ENCODE measurements around the gene SLAMF9.

The SLAMF9 gene

DNA sequence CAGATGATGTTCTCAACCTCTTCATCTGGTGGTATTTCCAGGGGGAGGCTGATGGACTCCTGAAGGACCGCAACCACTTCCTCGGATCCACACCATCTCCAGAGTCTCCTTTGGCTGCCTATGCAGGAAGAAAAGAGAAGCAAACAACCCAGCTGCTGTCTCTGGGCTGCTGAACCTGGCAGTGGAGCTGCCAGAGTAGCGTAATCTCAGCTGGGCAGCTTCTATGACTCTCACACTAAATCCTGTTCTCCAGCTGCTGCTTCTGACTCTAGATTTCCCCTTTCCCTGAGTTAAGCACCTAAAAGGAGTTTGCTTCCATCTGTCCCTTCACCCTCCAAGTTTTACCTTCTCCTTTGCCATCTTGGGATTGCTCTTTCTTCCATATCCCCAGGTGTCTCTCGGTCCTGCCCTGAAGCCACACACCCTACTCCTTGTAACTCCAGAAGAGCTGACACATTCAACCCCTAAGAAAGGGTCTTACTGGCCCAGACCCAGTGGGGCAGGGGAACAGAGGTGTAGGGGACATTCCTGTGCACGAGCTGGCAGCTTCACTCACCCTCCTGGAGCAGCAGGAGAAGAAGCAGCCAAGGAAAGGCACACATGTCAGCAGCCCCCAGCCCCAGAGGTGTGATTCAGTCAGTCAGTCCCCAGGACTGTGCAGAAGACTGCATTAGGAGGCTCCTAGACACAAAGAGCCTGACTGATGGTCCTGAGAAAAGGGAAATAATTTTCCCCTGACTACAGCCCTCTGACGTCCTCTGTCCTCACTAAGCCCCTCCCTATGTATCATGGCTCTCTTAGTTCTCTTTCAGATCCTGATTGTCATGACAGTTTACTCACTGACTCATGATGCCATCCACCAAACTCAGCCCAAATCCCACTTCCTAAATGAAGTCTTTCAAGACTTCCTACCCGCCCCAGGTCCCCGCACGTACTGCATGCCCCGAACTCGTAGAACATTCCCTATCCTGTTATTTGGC is at the start of gene SLAMF9:
SLAMF9 (minus strand) TSS at position 702 of the 980 bp plus-strand sequence; CDS start at position 602, 100 bp downstream.
- in situ Hi-C loops (cut with MboI; ENCODE audit: low sequenced_read_pairs, unreplicated experiment) = no loop called here
- no peak for DNase-seq (ENCODE audit: low spot score)
- TF ChIP-seq, protein P1, sequence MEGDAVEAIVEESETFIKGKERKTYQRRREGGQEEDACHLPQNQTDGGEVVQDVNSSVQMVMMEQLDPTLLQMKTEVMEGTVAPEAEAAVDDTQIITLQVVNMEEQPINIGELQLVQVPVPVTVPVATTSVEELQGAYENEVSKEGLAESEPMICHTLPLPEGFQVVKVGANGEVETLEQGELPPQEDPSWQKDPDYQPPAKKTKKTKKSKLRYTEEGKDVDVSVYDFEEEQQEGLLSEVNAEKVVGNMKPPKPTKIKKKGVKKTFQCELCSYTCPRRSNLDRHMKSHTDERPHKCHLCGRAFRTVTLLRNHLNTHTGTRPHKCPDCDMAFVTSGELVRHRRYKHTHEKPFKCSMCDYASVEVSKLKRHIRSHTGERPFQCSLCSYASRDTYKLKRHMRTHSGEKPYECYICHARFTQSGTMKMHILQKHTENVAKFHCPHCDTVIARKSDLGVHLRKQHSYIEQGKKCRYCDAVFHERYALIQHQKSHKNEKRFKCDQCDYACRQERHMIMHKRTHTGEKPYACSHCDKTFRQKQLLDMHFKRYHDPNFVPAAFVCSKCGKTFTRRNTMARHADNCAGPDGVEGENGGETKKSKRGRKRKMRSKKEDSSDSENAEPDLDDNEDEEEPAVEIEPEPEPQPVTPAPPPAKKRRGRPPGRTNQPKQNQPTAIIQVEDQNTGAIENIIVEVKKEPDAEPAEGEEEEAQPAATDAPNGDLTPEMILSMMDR (IDR thresholded peaks at IDR 0.05; ENCODE audit: borderline replicate concordance, control extremely low read depth, extremely low read depth, insufficient read depth, missing control alignments) = no peak

DNA sequence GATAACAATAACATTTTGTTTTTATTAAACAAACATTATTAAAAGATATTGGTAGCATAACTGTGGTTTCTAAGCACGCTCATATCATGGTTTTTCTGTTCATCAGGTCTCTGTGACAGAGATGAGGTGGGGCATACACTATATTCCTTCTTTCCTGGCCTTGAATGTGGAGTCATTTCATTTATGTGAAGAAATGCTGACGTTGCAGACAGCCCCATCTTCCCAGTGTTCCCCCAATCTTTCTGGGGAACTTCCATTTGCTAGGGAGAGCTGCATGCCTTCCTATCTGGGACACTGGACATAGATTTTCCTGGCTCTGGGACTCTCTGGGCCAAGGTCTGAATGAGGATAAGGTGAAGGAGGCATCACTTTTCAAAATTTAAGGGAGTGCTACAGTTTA is 47.4 kb upstream of the SLAMF9 start:
- in situ Hi-C loops (cut with MboI; ENCODE audit: low sequenced_read_pairs, unreplicated experiment) = loop anchor here (10.0 to 25.0 kb wide), 2 partner anchors 67 to 214 kb away; partner anchors contain the start of gene DUSP23
- no peak for DNase-seq (ENCODE audit: low spot score)
- TF ChIP-seq, protein P1 (IDR thresholded peaks at IDR 0.05; ENCODE audit: borderline replicate concordance, control extremely low read depth, extremely low read depth, insufficient read depth, missing control alignments) = no peak

DNA sequence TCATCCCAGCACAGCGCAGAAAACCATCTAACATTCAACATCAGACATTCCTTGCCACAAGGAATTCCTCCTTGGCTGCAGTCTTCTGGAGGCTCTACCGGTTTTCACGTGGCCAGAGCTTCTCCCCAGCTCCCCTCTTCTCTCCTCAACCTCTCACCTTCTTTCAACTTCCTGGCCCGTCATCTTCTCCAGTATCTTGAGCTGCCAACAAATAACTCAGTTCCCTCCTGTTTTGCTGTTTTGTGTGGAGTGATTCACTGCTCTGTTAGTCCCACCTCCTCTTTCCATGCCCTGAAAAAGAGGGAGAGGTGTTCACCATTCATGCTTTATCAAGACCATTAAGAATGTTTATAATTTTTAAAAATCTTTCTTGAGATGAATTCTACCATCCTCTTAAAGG is 45.2 kb upstream of the SLAMF9 start:
- in situ Hi-C loops (cut with MboI; ENCODE audit: low sequenced_read_pairs, unreplicated experiment) = no loop called here
- DNase-seq (ENCODE audit: low spot score) = no peak
- TF ChIP-seq, protein P1 (IDR thresholded peaks at IDR 0.05; ENCODE audit: borderline replicate concordance, control extremely low read depth, extremely low read depth, insufficient read depth, missing control alignments) = no peak

DNA sequence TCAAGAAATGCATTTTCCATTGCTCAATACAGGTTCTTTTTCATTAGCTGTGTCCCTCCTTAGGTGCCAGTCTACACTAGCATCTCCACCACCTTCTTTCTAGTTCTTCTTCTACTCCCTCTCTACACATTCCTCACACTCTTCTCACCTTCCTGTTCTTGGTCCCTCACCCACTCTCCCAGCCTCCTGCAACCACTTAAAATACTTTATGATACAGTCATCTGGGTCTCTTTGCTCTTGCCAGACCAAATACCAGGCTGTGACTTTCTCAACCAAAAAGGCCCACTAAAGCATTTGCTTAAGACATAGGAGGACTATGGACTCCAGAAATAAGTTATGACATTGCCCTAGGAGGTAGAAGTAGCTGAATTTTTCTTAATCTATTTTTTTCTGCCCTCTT is 42.6 kb upstream of the SLAMF9 start:
- TF ChIP-seq, protein P1 (IDR thresholded peaks at IDR 0.05; ENCODE audit: borderline replicate concordance, control extremely low read depth, extremely low read depth, insufficient read depth, missing control alignments) = no peak
- DNase-seq (ENCODE audit: low spot score) = no peak
- in situ Hi-C loops (cut with MboI; ENCODE audit: low sequenced_read_pairs, unreplicated experiment) = no loop called here

DNA sequence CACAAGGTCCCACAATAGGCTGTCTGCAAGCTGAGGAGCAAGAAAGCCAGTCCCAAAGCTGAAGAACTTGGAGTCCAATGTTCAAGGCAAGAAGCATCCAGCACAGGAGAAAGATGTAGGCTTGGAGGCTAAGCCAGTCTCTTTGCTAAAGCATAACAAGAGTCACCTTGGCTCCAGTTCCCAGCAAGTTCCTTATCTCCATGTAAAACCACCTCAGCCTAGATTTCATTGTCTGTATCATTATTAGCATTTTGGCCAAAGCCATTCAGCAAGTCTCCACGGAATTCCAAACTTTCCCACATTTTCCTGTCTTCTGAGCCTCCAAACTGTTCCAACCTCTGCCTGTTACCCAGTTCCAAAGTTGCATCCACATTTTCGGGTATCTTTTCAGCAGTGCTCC is 40.9 kb upstream of the SLAMF9 start:
- in situ Hi-C loops (cut with MboI; ENCODE audit: low sequenced_read_pairs, unreplicated experiment) = no loop called here
- DNase-seq (ENCODE audit: low spot score) = no peak

DNA sequence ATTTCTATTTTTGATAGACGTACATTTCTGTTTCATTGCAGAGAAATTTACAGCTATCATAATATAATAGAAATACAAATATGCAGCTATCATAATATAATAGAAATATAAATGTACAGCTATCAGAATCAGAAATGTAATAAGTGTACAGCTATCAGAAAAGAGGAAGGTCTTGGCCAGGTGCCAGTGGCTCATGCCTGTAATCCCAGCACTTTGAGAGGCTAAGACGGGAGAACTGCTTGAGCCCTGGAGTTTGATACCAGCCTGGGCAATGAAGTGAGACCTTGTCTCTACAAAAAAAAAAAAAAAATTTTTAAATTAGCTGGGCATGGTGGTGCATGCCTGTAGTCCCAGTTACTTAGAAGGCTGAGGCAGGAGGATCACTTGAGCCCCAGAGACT is 39.9 kb upstream of the SLAMF9 start:
- DNase-seq (ENCODE audit: low spot score) = no peak
- in situ Hi-C loops (cut with MboI; ENCODE audit: low sequenced_read_pairs, unreplicated experiment) = no loop called here
- TF ChIP-seq, protein P1 (IDR thresholded peaks at IDR 0.05; ENCODE audit: borderline replicate concordance, control extremely low read depth, extremely low read depth, insufficient read depth, missing control alignments) = no peak

More for the DNA sequence above, 40.9 kb upstream of the SLAMF9 start:
- TF ChIP-seq, protein P1 (IDR thresholded peaks at IDR 0.05; ENCODE audit: borderline replicate concordance, control extremely low read depth, extremely low read depth, insufficient read depth, missing control alignments) = no peak

Data from GM13976 (cell line).